HG02642 (cell line): ENCODE data around the gene GAPDH.
"Not testable (repeated sequence)": the region's sequence is repeated elsewhere in the genome, so short reads cannot be mapped to it uniquely, and the experiment has no call there.

Experiments used
- ATAC-seq: cut with Tn5 transposase; IDR thresholded peaks from one replicate; pipeline ENCODE4 v1.9.1; 2021; ENCODE audit warnings: mild to moderate bottlenecking; ENCODE audit not compliant: unreplicated experiment, poor library complexity

The GAPDH gene

GRCh38 chr12:6541371-6542165 lies 7.3 kb downstream of the GAPDH start:
- ATAC-seq = no peak

- ATAC-seq = no peak
These were observed 8.1 kb downstream of the GAPDH start for GRCh38 chr12:6542209-6543009.

GRCh38 chr12:6546016-6546415 lies 11.7 kb downstream of the GAPDH start:
- ATAC-seq = no peak

- no peak for ATAC-seq
These were observed 13.2 kb downstream of the GAPDH start for GRCh38 chr12:6547566-6547965.

- ATAC-seq = no peak
These were observed 13.7 kb downstream of the GAPDH start for GRCh38 chr12:6547987-6548386.

- no peak for ATAC-seq
These were observed 14.2 kb downstream of the GAPDH start for GRCh38 chr12:6548556-6548955.

- no peak for ATAC-seq
These were observed 14.8 kb downstream of the GAPDH start for GRCh38 chr12:6548966-6549683.

GRCh38 chr12:6549684-6550151 lies 15.4 kb downstream of the GAPDH start:
- no peak for ATAC-seq

- ATAC-seq = no peak
These were observed 16.2 kb downstream of the GAPDH start for GRCh38 chr12:6550294-6551062.

GRCh38 chr12:6551063-6551461 lies 16.7 kb downstream of the GAPDH start:
- ATAC-seq = no peak

GRCh38 chr12:6551496-6552139 lies 17.3 kb downstream of the GAPDH start:
- ATAC-seq = no peak

- ATAC-seq = no peak
These were observed 17.8 kb downstream of the GAPDH start for GRCh38 chr12:6552140-6552551.

- no peak for ATAC-seq
These were observed 18.9 kb downstream of the GAPDH start for GRCh38 chr12:6553051-6553868.

GRCh38 chr12:6554168-6555017 lies 20.1 kb downstream of the GAPDH start:
- peak; percentile 51 for ATAC-seq

GRCh38 chr12:6555018-6555691 lies 20.8 kb downstream of the GAPDH start:
- peak; percentile 15 for ATAC-seq

- ATAC-seq = not testable (repeated sequence)
These were observed 22.1 kb downstream of the GAPDH start for GRCh38 chr12:6556496-6556817.

GRCh38 chr12:6556857-6557256 lies 22.5 kb downstream of the GAPDH start:
- no peak for ATAC-seq
